ENCODE results near the gene NUMB. TPM values are rescaled to one million over a fixed set of nuclear protein-coding genes. Genes with fewer than 3 reads are reported as not detected.

NUMB gene
- total RNA-seq, 3 donors from 2014 or later (not counting 1 experiment from before 2014, with no cell fraction given), result 50.0 to 67.4 (median 56.3) TPM

GRCh38 chr14:73260574-73260973, 197.8 kb downstream of the NUMB start:
- Mint-ChIP-seq H3K9me3 (no peaks in the 10 kb centered on the region), H3K4me1 (no peaks in the 10 kb centered on the region), H3K36me3 (no peaks in the 10 kb centered on the region), H3K27ac (no peak overlapping the region), H3K27me3 (ENCODE audit: low read depth in 2 of 2) (peaks cover 0 to 4% of the 10 kb centered on the region in 2 donors), H3K4me3 (no peak overlapping the region)
- WGBS (ENCODE audit: insufficient coverage), result 93% methylated on average over 11 of the region's 11 CpGs
- TF ChIP-seq, protein P1, sequence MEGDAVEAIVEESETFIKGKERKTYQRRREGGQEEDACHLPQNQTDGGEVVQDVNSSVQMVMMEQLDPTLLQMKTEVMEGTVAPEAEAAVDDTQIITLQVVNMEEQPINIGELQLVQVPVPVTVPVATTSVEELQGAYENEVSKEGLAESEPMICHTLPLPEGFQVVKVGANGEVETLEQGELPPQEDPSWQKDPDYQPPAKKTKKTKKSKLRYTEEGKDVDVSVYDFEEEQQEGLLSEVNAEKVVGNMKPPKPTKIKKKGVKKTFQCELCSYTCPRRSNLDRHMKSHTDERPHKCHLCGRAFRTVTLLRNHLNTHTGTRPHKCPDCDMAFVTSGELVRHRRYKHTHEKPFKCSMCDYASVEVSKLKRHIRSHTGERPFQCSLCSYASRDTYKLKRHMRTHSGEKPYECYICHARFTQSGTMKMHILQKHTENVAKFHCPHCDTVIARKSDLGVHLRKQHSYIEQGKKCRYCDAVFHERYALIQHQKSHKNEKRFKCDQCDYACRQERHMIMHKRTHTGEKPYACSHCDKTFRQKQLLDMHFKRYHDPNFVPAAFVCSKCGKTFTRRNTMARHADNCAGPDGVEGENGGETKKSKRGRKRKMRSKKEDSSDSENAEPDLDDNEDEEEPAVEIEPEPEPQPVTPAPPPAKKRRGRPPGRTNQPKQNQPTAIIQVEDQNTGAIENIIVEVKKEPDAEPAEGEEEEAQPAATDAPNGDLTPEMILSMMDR (IDR thresholded peaks at IDR 0.05), result no peak
- Histone ChIP-seq H3K4me3 (ENCODE audit: low read length) (no peak overlapping the region), H3K36me3 (ENCODE audit: control insufficient read depth, insufficient read depth, low read length) (no peaks in the 10 kb centered on the region), H3K27me3 (ENCODE audit: control insufficient read depth, insufficient read depth, low read length) (no peaks in the 10 kb centered on the region), H3K9me3 (ENCODE audit: control insufficient read depth, insufficient read depth, low read length) (no peaks in the 10 kb centered on the region), H3K27ac (ENCODE audit: low read length) (no peak overlapping the region), H3K4me1 (ENCODE audit: control insufficient read depth, insufficient read depth, low read length) (no peaks in the 10 kb centered on the region)
- ATAC-seq (no peak), DNase-seq (no peak)
- intact Hi-C loops (cut with micrococcal nuclease), result no loop called here

GRCh38 chr14:73259837-73260236, 198.5 kb downstream of the NUMB start:
- Histone ChIP-seq H3K4me3 (ENCODE audit: low read length) (no peak overlapping the region), H3K36me3 (ENCODE audit: control insufficient read depth, insufficient read depth, low read length) (no peaks in the 10 kb centered on the region), H3K27me3 (ENCODE audit: control insufficient read depth, insufficient read depth, low read length) (no peaks in the 10 kb centered on the region), H3K27ac (ENCODE audit: low read length) (no peak overlapping the region), H3K4me1 (ENCODE audit: control insufficient read depth, insufficient read depth, low read length) (no peaks in the 10 kb centered on the region), H3K9me3 (ENCODE audit: control insufficient read depth, insufficient read depth, low read length) (no peaks in the 10 kb centered on the region)
- no peak for DNase-seq
- Mint-ChIP-seq H3K9me3 (no peaks in the 10 kb centered on the region), H3K36me3 (no peaks in the 10 kb centered on the region), H3K27me3 (ENCODE audit: low read depth in 2 of 2) (peaks cover 0 to 4% of the 10 kb centered on the region in 2 donors), H3K27ac (no peak overlapping the region), H3K4me3 (no peak overlapping the region), H3K4me1 (no peaks in the 10 kb centered on the region)
- TF ChIP-seq, protein P1 (IDR thresholded peaks at IDR 0.05), result no peak
- ATAC-seq, result no peak
- WGBS (ENCODE audit: insufficient coverage), result 88% methylated on average over 9 of the region's 9 CpGs
- intact Hi-C loops (cut with micrococcal nuclease), result no loop called here

DNA sequence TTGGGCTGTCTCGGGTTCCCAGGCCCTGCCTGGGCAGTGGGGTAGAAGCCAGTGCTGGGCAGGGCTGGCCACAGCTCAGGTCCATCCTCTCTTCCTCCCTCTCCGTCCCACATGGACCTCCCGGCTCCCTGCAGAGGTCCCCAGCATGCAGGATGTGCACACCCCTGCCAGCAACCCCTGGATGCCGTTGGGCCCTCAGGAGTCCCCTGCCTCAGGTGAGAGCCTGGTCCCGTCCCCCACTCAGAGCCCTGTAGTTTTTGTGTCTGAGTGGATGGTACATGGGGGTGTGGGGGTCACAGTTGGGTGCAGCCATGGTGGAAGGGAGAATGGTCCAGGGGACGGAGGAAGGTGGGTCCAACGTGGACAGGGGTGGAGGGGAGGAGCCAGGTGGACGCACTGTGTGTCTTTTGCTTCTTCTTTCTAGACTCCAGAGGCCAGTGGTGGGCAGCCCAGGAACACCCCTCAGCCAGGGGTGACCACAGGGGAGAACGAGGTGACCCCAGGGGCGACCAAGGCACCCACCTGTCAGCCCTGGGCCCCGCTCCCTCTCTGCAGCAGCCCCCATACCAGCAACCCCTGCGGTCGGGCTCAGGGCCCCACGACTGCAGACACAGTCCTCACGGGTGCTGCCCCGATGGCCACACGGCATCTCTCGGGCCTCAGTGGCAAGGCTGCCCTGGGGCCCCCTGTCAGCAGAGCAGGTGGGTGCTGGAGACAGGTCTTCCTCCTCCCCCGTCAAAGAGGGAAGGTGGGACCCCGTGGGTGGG, 199.3 kb downstream of the NUMB start:
- Histone ChIP-seq H3K4me3 (ENCODE audit: low read length) (no peak overlapping the region), H3K27ac (ENCODE audit: low read length) (no peak overlapping the region), H3K9me3 (ENCODE audit: control insufficient read depth, insufficient read depth, low read length) (no peaks in the 10 kb centered on the region), H3K36me3 (ENCODE audit: control insufficient read depth, insufficient read depth, low read length) (no peaks in the 10 kb centered on the region), H3K27me3 (ENCODE audit: control insufficient read depth, insufficient read depth, low read length) (no peaks in the 10 kb centered on the region), H3K4me1 (ENCODE audit: control insufficient read depth, insufficient read depth, low read length) (no peaks in the 10 kb centered on the region)
- DNase-seq (no peak), ATAC-seq (no peak)
- 89% methylated on average over 20 of the region's 20 CpGs for WGBS (ENCODE audit: insufficient coverage)
- Mint-ChIP-seq H3K27me3 (ENCODE audit: low read depth in 2 of 2) (peaks cover 0 to 4% of the 10 kb centered on the region in 2 donors), H3K9me3 (no peaks in the 10 kb centered on the region), H3K4me3 (no peak overlapping the region), H3K4me1 (no peaks in the 10 kb centered on the region), H3K36me3 (no peaks in the 10 kb centered on the region), H3K27ac (no peak overlapping the region)
- TF ChIP-seq, protein P1 (IDR thresholded peaks at IDR 0.05), result no peak
- intact Hi-C loops (cut with micrococcal nuclease), result no loop called here

- no peak for ATAC-seq
- H3K27me3 Mint-ChIP-seq (ENCODE audit: low read depth in 2 of 2), result no peaks in the 10 kb centered on the region
These were observed 200.3 kb downstream of the NUMB start for GRCh38 chr14:73258076-73258475.

More at GRCh38 chr14:73258076-73258475, 200.3 kb downstream of the NUMB start:
- Histone ChIP-seq H3K9me3 (ENCODE audit: control insufficient read depth, insufficient read depth, low read length) (no peaks in the 10 kb centered on the region), H3K36me3 (ENCODE audit: control insufficient read depth, insufficient read depth, low read length) (no peaks in the 10 kb centered on the region), H3K4me3 (ENCODE audit: low read length) (no peak overlapping the region), H3K27me3 (ENCODE audit: control insufficient read depth, insufficient read depth, low read length) (no peaks in the 10 kb centered on the region), H3K27ac (ENCODE audit: low read length) (no peak overlapping the region), H3K4me1 (ENCODE audit: control insufficient read depth, insufficient read depth, low read length) (no peaks in the 10 kb centered on the region)
- Mint-ChIP-seq H3K9me3 (no peaks in the 10 kb centered on the region), H3K27ac (no peak overlapping the region), H3K36me3 (no peaks in the 10 kb centered on the region), H3K4me3 (no peak overlapping the region), H3K4me1 (no peaks in the 10 kb centered on the region)
- intact Hi-C loops (cut with micrococcal nuclease), result no loop called here
- DNase-seq, result no peak
- WGBS (ENCODE audit: insufficient coverage), result 62% methylated on average over 4 of the region's 4 CpGs
- TF ChIP-seq, protein P1 (IDR thresholded peaks at IDR 0.05), result no peak

Measured in natural killer cell (primary cell).